ENCODE data around the gene ARL17B.
"Not testable (repeated sequence)": the region's sequence is repeated elsewhere in the genome, so short reads cannot be mapped to it uniquely, and the experiment has no call there.

DNA sequence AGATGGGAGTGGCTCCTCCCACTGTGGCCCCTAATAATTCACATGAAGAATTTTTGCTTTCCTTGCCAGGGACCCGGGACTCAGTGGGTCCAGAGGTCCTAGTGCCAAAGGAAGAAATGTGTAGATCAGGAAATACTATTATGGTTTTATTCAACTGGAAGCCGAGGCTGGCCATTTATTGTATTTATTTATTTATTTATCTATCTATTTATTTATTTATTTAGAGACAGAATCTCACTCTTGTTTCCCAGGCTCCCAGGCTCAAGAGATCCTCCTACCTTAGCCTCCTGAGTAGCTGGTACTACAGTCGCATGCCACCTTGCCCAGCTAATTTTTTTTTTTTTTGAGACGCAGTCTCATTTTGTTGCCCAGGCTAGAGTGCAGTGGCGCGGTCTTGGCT lies 107.4 kb downstream of the ARL17B start:
- TF ChIP-seq POLR2A (IDR thresholded peaks at IDR 0.05; ENCODE audit: control extremely low read depth in 1 of 2, low read depth in 2 of 2, low read length in 2 of 2); EP300 (IDR thresholded peaks at IDR 0.05; ENCODE audit: borderline replicate concordance in 1 of 2, low read depth in 2 of 2, low read length in 2 of 2); RXRA (IDR thresholded peaks at IDR 0.05; ENCODE audit: insufficient read depth, low read depth, low read length); RFX5 (IDR thresholded peaks at IDR 0.05; ENCODE audit: borderline replicate concordance, low read depth, low read length); TAF7 (optimal IDR thresholded peaks at IDR 0.05; ENCODE audit: borderline replicate concordance, low read depth, low read length); NRF1 (IDR thresholded peaks at IDR 0.05; ENCODE audit: low read depth, low read length): not testable (repeated sequence)
- TF ChIP-seq, protein P1, sequence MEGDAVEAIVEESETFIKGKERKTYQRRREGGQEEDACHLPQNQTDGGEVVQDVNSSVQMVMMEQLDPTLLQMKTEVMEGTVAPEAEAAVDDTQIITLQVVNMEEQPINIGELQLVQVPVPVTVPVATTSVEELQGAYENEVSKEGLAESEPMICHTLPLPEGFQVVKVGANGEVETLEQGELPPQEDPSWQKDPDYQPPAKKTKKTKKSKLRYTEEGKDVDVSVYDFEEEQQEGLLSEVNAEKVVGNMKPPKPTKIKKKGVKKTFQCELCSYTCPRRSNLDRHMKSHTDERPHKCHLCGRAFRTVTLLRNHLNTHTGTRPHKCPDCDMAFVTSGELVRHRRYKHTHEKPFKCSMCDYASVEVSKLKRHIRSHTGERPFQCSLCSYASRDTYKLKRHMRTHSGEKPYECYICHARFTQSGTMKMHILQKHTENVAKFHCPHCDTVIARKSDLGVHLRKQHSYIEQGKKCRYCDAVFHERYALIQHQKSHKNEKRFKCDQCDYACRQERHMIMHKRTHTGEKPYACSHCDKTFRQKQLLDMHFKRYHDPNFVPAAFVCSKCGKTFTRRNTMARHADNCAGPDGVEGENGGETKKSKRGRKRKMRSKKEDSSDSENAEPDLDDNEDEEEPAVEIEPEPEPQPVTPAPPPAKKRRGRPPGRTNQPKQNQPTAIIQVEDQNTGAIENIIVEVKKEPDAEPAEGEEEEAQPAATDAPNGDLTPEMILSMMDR (IDR thresholded peaks at IDR 0.05; ENCODE audit: control extremely low read depth in 1 of 3, insufficient read depth in 1 of 3, low read depth in 1 of 3, low read length in 3 of 3), result not testable (repeated sequence)
- TF ChIP-seq, protein P2, sequence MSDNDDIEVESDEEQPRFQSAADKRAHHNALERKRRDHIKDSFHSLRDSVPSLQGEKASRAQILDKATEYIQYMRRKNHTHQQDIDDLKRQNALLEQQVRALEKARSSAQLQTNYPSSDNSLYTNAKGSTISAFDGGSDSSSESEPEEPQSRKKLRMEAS (IDR thresholded peaks at IDR 0.05), result not testable (repeated sequence)
